GM21423 (cell line): Measurements from ENCODE around the gene NCKAP1.
A peak's percentile ranks its signal among the peaks of the same experiment; 100 is the strongest.
"Not testable (repeated sequence)": the region's sequence is repeated elsewhere in the genome, so short reads cannot be mapped to it uniquely, and the experiment has no call there.

Experiments used
- ATAC-seq: cut with Tn5 transposase; IDR thresholded peaks from one replicate; pipeline ENCODE4 v1.9.1; 2021; ENCODE audit warnings: mild to moderate bottlenecking, moderate library complexity; ENCODE audit not compliant: unreplicated experiment

The NCKAP1 gene

GRCh38 chr2:183037074-183037552, 1.1 kb downstream of the NCKAP1 start:
- no peak for ATAC-seq

- peak; percentile 49 for ATAC-seq
These were observed 2.1 kb downstream of the NCKAP1 start for GRCh38 chr2:183035954-183036669.

GRCh38 chr2:183035298-183035953, 2.8 kb downstream of the NCKAP1 start:
- no peak for ATAC-seq

- no peak for ATAC-seq
These were observed 3.5 kb downstream of the NCKAP1 start for GRCh38 chr2:183034806-183035205.

- no peak for ATAC-seq
These were observed 4.3 kb downstream of the NCKAP1 start for GRCh38 chr2:183033951-183034350.

GRCh38 chr2:183031911-183032794, 6.1 kb downstream of the NCKAP1 start:
- no peak for ATAC-seq

- no peak for ATAC-seq
These were observed 9.0 kb downstream of the NCKAP1 start for GRCh38 chr2:183029219-183029618.

- ATAC-seq: no peak
These were observed 10.1 kb downstream of the NCKAP1 start for GRCh38 chr2:183028108-183028507.

GRCh38 chr2:183027443-183027842, 10.8 kb downstream of the NCKAP1 start:
- no peak for ATAC-seq

GRCh38 chr2:183026424-183026823, 11.8 kb downstream of the NCKAP1 start:
- ATAC-seq: no peak

GRCh38 chr2:183025993-183026392, 12.3 kb downstream of the NCKAP1 start:
- ATAC-seq: no peak

GRCh38 chr2:183024339-183025095, 13.7 kb downstream of the NCKAP1 start:
- no peak for ATAC-seq

- ATAC-seq: no peak
These were observed 15.5 kb downstream of the NCKAP1 start for GRCh38 chr2:183022711-183023110.

GRCh38 chr2:183021613-183022012, 16.6 kb downstream of the NCKAP1 start:
- ATAC-seq: no peak

- no peak for ATAC-seq
These were observed 18.4 kb downstream of the NCKAP1 start for GRCh38 chr2:183019718-183020442.

GRCh38 chr2:183017845-183018244, 20.4 kb downstream of the NCKAP1 start:
- not testable (repeated sequence) for ATAC-seq

- ATAC-seq: no peak
These were observed 24.3 kb downstream of the NCKAP1 start for GRCh38 chr2:183014005-183014404.

GRCh38 chr2:183011743-183012142, 26.5 kb downstream of the NCKAP1 start:
- ATAC-seq: no peak

- no peak for ATAC-seq
These were observed 28.1 kb downstream of the NCKAP1 start for GRCh38 chr2:183010112-183010511.
